ENCODE results near the gene IL22RA1.

IL22RA1 gene

GRCh38 chr1:24096739-24097103 is 46.2 kb downstream of the IL22RA1 start:
- TF ChIP-seq TAF1 (IDR thresholded peaks at IDR 0.05; ENCODE audit: borderline replicate concordance, insufficient read depth, low read length) (no peak), SIN3A (IDR thresholded peaks at IDR 0.05; ENCODE audit: borderline replicate concordance, insufficient read depth, low read length) (no peak), POLR2AphosphoS5 (IDR thresholded peaks at IDR 0.05; ENCODE audit: low read depth, low read length) (no peak), REST (IDR thresholded peaks at IDR 0.05; ENCODE audit: insufficient read depth in 1 of 2, low read depth in 2 of 2, low read length in 2 of 2) (no peak), FOXP2 (optimal IDR thresholded peaks at IDR 0.05; ENCODE audit: borderline replicate concordance, extremely low read depth, extremely low read length, insufficient read depth) (no peak)

- TF ChIP-seq TAF1 (IDR thresholded peaks at IDR 0.05; ENCODE audit: borderline replicate concordance, insufficient read depth, low read length), result no peak
Measured at GRCh38 chr1:24096009-24096738, 46.8 kb downstream of the IL22RA1 start.

GRCh38 chr1:24095140-24095859 is 47.6 kb downstream of the IL22RA1 start:
- TF ChIP-seq FOXP2 (optimal IDR thresholded peaks at IDR 0.05; ENCODE audit: borderline replicate concordance, extremely low read depth, extremely low read length, insufficient read depth) (no peak), POLR2AphosphoS5 (IDR thresholded peaks at IDR 0.05; ENCODE audit: low read depth, low read length) (no peak), REST (IDR thresholded peaks at IDR 0.05; ENCODE audit: insufficient read depth in 1 of 2, low read depth in 2 of 2, low read length in 2 of 2) (no peak), SIN3A (IDR thresholded peaks at IDR 0.05; ENCODE audit: borderline replicate concordance, insufficient read depth, low read length) (no peak), TAF1 (IDR thresholded peaks at IDR 0.05; ENCODE audit: borderline replicate concordance, insufficient read depth, low read length) (no peak)

- TF ChIP-seq POLR2AphosphoS5 (IDR thresholded peaks at IDR 0.05; ENCODE audit: low read depth, low read length) (no peak), TAF1 (IDR thresholded peaks at IDR 0.05; ENCODE audit: borderline replicate concordance, insufficient read depth, low read length) (no peak), FOXP2 (optimal IDR thresholded peaks at IDR 0.05; ENCODE audit: borderline replicate concordance, extremely low read depth, extremely low read length, insufficient read depth) (no peak), SIN3A (IDR thresholded peaks at IDR 0.05; ENCODE audit: borderline replicate concordance, insufficient read depth, low read length) (no peak), REST (IDR thresholded peaks at IDR 0.05; ENCODE audit: insufficient read depth in 1 of 2, low read depth in 2 of 2, low read length in 2 of 2) (no peak)
Measured at GRCh38 chr1:24094554-24094953, 48.4 kb downstream of the IL22RA1 start.

- TF ChIP-seq POLR2AphosphoS5 (IDR thresholded peaks at IDR 0.05; ENCODE audit: low read depth, low read length) (no peak), TAF1 (IDR thresholded peaks at IDR 0.05; ENCODE audit: borderline replicate concordance, insufficient read depth, low read length) (no peak), SIN3A (IDR thresholded peaks at IDR 0.05; ENCODE audit: borderline replicate concordance, insufficient read depth, low read length) (no peak), REST (IDR thresholded peaks at IDR 0.05; ENCODE audit: insufficient read depth in 1 of 2, low read depth in 2 of 2, low read length in 2 of 2) (no peak), FOXP2 (optimal IDR thresholded peaks at IDR 0.05; ENCODE audit: borderline replicate concordance, extremely low read depth, extremely low read length, insufficient read depth) (no peak)
Measured at GRCh38 chr1:24093732-24094131, 49.2 kb downstream of the IL22RA1 start.

Data from PFSK-1 (cell line).